DND-41 (cell line): ENCODE results near the gene IFNG.
A peak's percentile ranks its signal among the peaks of the same experiment; 100 is the strongest.

Experiments used
- ATAC-seq: fragments of 200-7000 bp; cut with Tn5 transposase; 3 replicates; pipeline ENCODE4 v1.9.1; 2021; ENCODE audit warnings: low read depth; ENCODE audit not compliant: insufficient read depth
- DNase-seq: peaks from one replicate; pipeline ENCODE4 v3.0.0-alpha.2; 2020
- H2AFZ ChIP-seq: 2 replicates; pipeline ENCODE4 v1.6.0; 2012; ENCODE audit warnings: low read depth, low read length
- H3K27ac ChIP-seq: 2 replicates; pipeline ENCODE4 v1.5.1; 2012; ENCODE audit warnings: low read length, inconsistent platforms
- H3K27me3 ChIP-seq: fragments of 200-600 bp; sonication (generic); 2 replicates; pipeline ENCODE4 v1.6.0; 2012; ENCODE audit warnings: low read length, mild to moderate bottlenecking, inconsistent platforms; ENCODE audit not compliant: insufficient read depth, poor library complexity
- H3K36me3 ChIP-seq: 2 replicates; pipeline ENCODE4 v1.5.1; 2012; ENCODE audit warnings: low read length, inconsistent platforms; ENCODE audit not compliant: insufficient read depth
- H3K4me1 ChIP-seq: 2 replicates; pipeline ENCODE4 v1.5.1; 2012; ENCODE audit warnings: mild to moderate bottlenecking, low read length; ENCODE audit not compliant: insufficient read depth
- H3K4me2 ChIP-seq: 2 replicates; pipeline ENCODE4 v1.6.0; 2012; ENCODE audit warnings: mild to moderate bottlenecking, moderate library complexity, low read length, inconsistent platforms; ENCODE audit not compliant: insufficient read depth
- H3K4me3 ChIP-seq, 2 experiments: fragments of 200-600 bp in 1 of 2; shearing (Covaris generic) in 1 of 2; 2 replicates each; pipeline ENCODE4 v1.5.1; 2012 to 2016; ENCODE audit warnings: inconsistent platforms in 2 of 2, low read length in 2 of 2, mild to moderate bottlenecking in 2 of 2, low read depth in 1 of 2, moderate library complexity in 1 of 2
- H3K79me2 ChIP-seq: 2 replicates; pipeline ENCODE4 v1.6.0; 2012; ENCODE audit warnings: low read length, inconsistent platforms; ENCODE audit not compliant: insufficient read depth
- H3K9ac ChIP-seq: 2 replicates; pipeline ENCODE4 v1.6.0; 2012; ENCODE audit warnings: low read depth, mild to moderate bottlenecking, inconsistent platforms, low read length, moderate library complexity
- H3K9me3 ChIP-seq: 2 replicates; pipeline ENCODE4 v1.5.1; 2012; ENCODE audit warnings: low read length, moderate library complexity, mild to moderate bottlenecking, inconsistent platforms; ENCODE audit not compliant: insufficient read depth, severe bottlenecking
- H4K20me1 ChIP-seq: 2 replicates; pipeline ENCODE4 v1.6.0; 2012; ENCODE audit warnings: low read length; ENCODE audit not compliant: insufficient read depth
- EZH2 ChIP-seq: IDR thresholded peaks from 3 replicates; pipeline ENCODE4 v1.6.1; 2012; ENCODE audit warnings: borderline replicate concordance, low read depth, mild to moderate bottlenecking, moderate library complexity, low read length, inconsistent platforms; ENCODE audit not compliant: severe bottlenecking
- TF ChIP-seq, protein P1 (sequence below): IDR thresholded peaks from 2 replicates; pipeline ENCODE4 v1.5.1; 2012; ENCODE audit warnings: borderline replicate concordance, low read length, moderate library complexity, mild to moderate bottlenecking; ENCODE audit not compliant: poor library complexity, severe bottlenecking; ENCODE audit errors: extremely low read depth

Gene IFNG

DNA sequence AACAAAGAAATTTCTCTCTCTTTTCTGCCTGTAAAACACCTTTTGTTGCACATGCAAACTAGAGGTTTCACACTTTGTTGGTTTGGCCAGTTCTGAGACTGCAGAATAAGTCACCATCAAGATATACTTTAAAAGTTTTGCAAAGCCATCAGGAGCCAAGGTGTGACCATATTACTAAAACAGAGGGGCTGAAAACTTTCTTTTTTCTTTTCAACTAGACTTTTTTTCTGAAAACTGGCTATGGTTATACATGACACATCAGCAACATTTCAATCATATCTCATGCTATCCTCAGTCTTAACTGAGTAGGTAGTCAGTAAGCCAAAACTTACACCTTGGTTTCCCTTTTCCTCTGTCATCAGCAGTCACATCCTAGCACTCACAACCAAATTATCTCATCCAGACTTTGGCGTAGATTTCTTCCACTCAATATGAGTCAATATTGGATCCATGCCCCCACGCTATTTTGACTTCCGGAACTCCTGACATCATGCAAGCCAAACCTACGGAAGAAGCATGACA lies 4.1 kb upstream of the IFNG start:
- DNase-seq (no peak), ATAC-seq (no peak)
- no peak overlapping the region for H3K4me3 ChIP-seq
- H3K79me2 ChIP-seq, result no peaks in the 10 kb centered on the region
- TF ChIP-seq EZH2, result no peak
- TF ChIP-seq, protein P1, sequence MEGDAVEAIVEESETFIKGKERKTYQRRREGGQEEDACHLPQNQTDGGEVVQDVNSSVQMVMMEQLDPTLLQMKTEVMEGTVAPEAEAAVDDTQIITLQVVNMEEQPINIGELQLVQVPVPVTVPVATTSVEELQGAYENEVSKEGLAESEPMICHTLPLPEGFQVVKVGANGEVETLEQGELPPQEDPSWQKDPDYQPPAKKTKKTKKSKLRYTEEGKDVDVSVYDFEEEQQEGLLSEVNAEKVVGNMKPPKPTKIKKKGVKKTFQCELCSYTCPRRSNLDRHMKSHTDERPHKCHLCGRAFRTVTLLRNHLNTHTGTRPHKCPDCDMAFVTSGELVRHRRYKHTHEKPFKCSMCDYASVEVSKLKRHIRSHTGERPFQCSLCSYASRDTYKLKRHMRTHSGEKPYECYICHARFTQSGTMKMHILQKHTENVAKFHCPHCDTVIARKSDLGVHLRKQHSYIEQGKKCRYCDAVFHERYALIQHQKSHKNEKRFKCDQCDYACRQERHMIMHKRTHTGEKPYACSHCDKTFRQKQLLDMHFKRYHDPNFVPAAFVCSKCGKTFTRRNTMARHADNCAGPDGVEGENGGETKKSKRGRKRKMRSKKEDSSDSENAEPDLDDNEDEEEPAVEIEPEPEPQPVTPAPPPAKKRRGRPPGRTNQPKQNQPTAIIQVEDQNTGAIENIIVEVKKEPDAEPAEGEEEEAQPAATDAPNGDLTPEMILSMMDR, result no peak
- no peaks in the 10 kb centered on the region for H3K27me3 ChIP-seq
- no peak overlapping the region for H2AFZ ChIP-seq
- no peaks in the 10 kb centered on the region for H4K20me1 ChIP-seq
- H3K4me2 ChIP-seq, result no peak overlapping the region
- H3K27ac ChIP-seq, result no peak overlapping the region
- H3K9ac ChIP-seq, result no peak overlapping the region
- H3K9me3 ChIP-seq, result no peaks in the 10 kb centered on the region
- no peaks in the 10 kb centered on the region for H3K4me1 ChIP-seq
- H3K36me3 ChIP-seq, result no peaks in the 10 kb centered on the region

DNA sequence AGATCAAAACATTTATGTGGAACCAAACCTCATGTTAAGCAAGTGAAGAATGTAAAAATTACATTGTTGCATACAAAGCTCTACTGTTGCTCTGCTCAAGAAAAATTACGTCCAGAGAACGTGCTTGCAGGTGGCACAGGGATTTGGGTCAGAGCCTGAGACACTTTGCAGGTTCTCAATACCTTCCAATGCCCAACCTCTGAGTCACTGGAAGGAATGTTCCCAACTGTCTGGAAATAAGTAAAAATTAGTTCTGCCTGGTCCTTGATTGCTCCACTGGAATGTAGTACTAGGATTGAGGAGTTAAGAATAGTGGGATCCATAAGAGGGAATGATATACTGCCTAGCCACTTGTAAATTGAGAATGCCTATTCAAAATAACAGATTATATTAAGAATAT lies 2.8 kb upstream of the IFNG start:
- H3K79me2 ChIP-seq, result no peaks in the 10 kb centered on the region
- no peak overlapping the region for H3K4me2 ChIP-seq
- TF ChIP-seq, protein P1, result no peak
- no peak for TF ChIP-seq EZH2
- no peaks in the 10 kb centered on the region for H3K27me3 ChIP-seq
- H3K4me1 ChIP-seq, result no peaks in the 10 kb centered on the region
- ATAC-seq (no peak), DNase-seq (no peak)
- H4K20me1 ChIP-seq, result no peaks in the 10 kb centered on the region
- no peak overlapping the region for H3K27ac ChIP-seq
- no peak overlapping the region for H2AFZ ChIP-seq
- no peaks in the 10 kb centered on the region for H3K9me3 ChIP-seq
- H3K9ac ChIP-seq, result no peak overlapping the region
- no peak overlapping the region for H3K4me3 ChIP-seq
- H3K36me3 ChIP-seq, result no peaks in the 10 kb centered on the region

DNA sequence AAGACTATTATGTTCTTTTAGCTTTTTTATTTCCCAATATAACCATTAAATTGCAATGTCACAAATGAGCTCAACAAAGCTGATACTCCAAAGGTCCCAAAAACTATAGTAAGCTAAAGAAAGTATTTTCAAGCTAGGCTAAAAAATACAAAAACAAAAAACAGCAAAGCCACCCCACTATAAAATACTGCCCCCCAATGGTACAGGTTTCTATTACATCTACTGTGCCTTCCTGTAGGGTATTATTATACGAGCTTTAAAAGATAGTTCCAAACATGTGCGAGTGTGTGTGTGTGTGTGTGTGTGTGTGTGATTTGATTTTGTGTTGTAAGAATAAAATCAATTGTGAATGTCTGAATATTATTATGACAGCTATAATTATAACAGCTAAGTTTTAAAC lies 1.1 kb downstream of the IFNG start:
- no peak; the same call in 2 of the 3 replicates for ATAC-seq
- H3K36me3 ChIP-seq, result no peaks in the 10 kb centered on the region

More for the DNA sequence above, 1.1 kb downstream of the IFNG start:
- Histone ChIP-seq H3K9ac (no peak overlapping the region), H3K4me1 (no peaks in the 10 kb centered on the region), H3K27me3 (no peaks in the 10 kb centered on the region), H4K20me1 (no peaks in the 10 kb centered on the region), H3K9me3 (no peaks in the 10 kb centered on the region), H3K79me2 (no peaks in the 10 kb centered on the region), H2AFZ (no peak overlapping the region), H3K27ac (no peak overlapping the region), H3K4me3 (no peak overlapping the region), H3K4me2 (no peak overlapping the region)
- no peak for DNase-seq
- TF ChIP-seq EZH2, result no peak
- TF ChIP-seq, protein P1, result peak; percentile 52
